Activated naive CD8-positive, alpha-beta T cell (primary cell): ENCODE data around the gene SERPINA5.

Experiments used
- H3K27ac Mint-ChIP-seq: one replicate; pipeline ENCODE4 v1.8.0; 2021; ENCODE audit warnings: mixed read lengths
- H3K27me3 Mint-ChIP-seq: one replicate; pipeline ENCODE4 v1.8.0; 2021; ENCODE audit warnings: mixed read lengths
- H3K36me3 Mint-ChIP-seq: one replicate; pipeline ENCODE4 v1.8.0; 2021; ENCODE audit warnings: mixed read lengths
- H3K4me1 Mint-ChIP-seq: one replicate; pipeline ENCODE4 v1.8.0; 2021; ENCODE audit warnings: low read depth, mixed read lengths
- H3K4me3 Mint-ChIP-seq: one replicate; pipeline ENCODE4 v1.8.0; 2021; ENCODE audit warnings: mild to moderate bottlenecking, mixed read lengths
- H3K9me3 Mint-ChIP-seq: one replicate; pipeline ENCODE4 v1.8.0; 2021; ENCODE audit warnings: low read depth, mixed read lengths

The SERPINA5 gene

GRCh38 chr14:94547151-94547680, 34.0 kb upstream of the SERPINA5 start:
- H3K36me3 Mint-ChIP-seq = no peaks in the 10 kb centered on the region
- no peak overlapping the region for H3K27ac Mint-ChIP-seq
- H3K27me3 Mint-ChIP-seq = peaks cover 12% of the 10 kb centered on the region
- H3K4me1 Mint-ChIP-seq = no peaks in the 10 kb centered on the region
- no peak overlapping the region for H3K4me3 Mint-ChIP-seq
- peaks cover 4% of the 10 kb centered on the region for H3K9me3 Mint-ChIP-seq

- Mint-ChIP-seq H3K27me3 (peaks cover 13% of the 10 kb centered on the region), H3K4me3 (no peak overlapping the region), H3K4me1 (no peaks in the 10 kb centered on the region), H3K36me3 (no peaks in the 10 kb centered on the region), H3K27ac (no peak overlapping the region), H3K9me3 (peaks cover 4% of the 10 kb centered on the region)
Measured at GRCh38 chr14:94547726-94548125, 33.5 kb upstream of the SERPINA5 start.

GRCh38 chr14:94548131-94548998, 32.9 kb upstream of the SERPINA5 start:
- H3K27me3 Mint-ChIP-seq = peaks cover 16% of the 10 kb centered on the region
- no peaks in the 10 kb centered on the region for H3K4me1 Mint-ChIP-seq
- H3K4me3 Mint-ChIP-seq = no peak overlapping the region
- H3K27ac Mint-ChIP-seq = no peak overlapping the region
- H3K9me3 Mint-ChIP-seq = peaks cover 4% of the 10 kb centered on the region
- H3K36me3 Mint-ChIP-seq = no peaks in the 10 kb centered on the region

- no peak overlapping the region for H3K27ac Mint-ChIP-seq
- H3K4me1 Mint-ChIP-seq = no peaks in the 10 kb centered on the region
- H3K27me3 Mint-ChIP-seq = peaks cover 19% of the 10 kb centered on the region
- no peaks in the 10 kb centered on the region for H3K36me3 Mint-ChIP-seq
- H3K9me3 Mint-ChIP-seq = peaks cover 6% of the 10 kb centered on the region
- H3K4me3 Mint-ChIP-seq = no peak overlapping the region
Measured at GRCh38 chr14:94548999-94549985, 31.9 kb upstream of the SERPINA5 start.

GRCh38 chr14:94550041-94550440, 31.2 kb upstream of the SERPINA5 start:
- Mint-ChIP-seq H3K4me3 (no peak overlapping the region), H3K9me3 (peaks cover 13% of the 10 kb centered on the region), H3K4me1 (no peaks in the 10 kb centered on the region), H3K27me3 (peaks cover 24% of the 10 kb centered on the region), H3K27ac (no peak overlapping the region), H3K36me3 (no peaks in the 10 kb centered on the region)

GRCh38 chr14:94555991-94556390, 25.2 kb upstream of the SERPINA5 start:
- H3K27ac Mint-ChIP-seq = no peak overlapping the region
- peaks cover 28% of the 10 kb centered on the region for H3K27me3 Mint-ChIP-seq
- H3K4me1 Mint-ChIP-seq = no peaks in the 10 kb centered on the region
- peaks cover 21% of the 10 kb centered on the region for H3K9me3 Mint-ChIP-seq
- H3K36me3 Mint-ChIP-seq = no peaks in the 10 kb centered on the region
- H3K4me3 Mint-ChIP-seq = no peak overlapping the region

GRCh38 chr14:94557327-94557726, 23.9 kb upstream of the SERPINA5 start:
- Mint-ChIP-seq H3K9me3 (peaks cover 21% of the 10 kb centered on the region), H3K4me1 (no peaks in the 10 kb centered on the region), H3K27ac (no peak overlapping the region), H3K4me3 (no peak overlapping the region), H3K36me3 (no peaks in the 10 kb centered on the region), H3K27me3 (peaks cover 24% of the 10 kb centered on the region)

GRCh38 chr14:94558842-94559241, 22.4 kb upstream of the SERPINA5 start:
- H3K4me1 Mint-ChIP-seq = no peaks in the 10 kb centered on the region
- no peak overlapping the region for H3K4me3 Mint-ChIP-seq
- H3K36me3 Mint-ChIP-seq = no peaks in the 10 kb centered on the region
- H3K9me3 Mint-ChIP-seq = peaks cover 21% of the 10 kb centered on the region
- H3K27me3 Mint-ChIP-seq = peaks cover 23% of the 10 kb centered on the region
- H3K27ac Mint-ChIP-seq = no peak overlapping the region

GRCh38 chr14:94559638-94560290, 21.5 kb upstream of the SERPINA5 start:
- Mint-ChIP-seq H3K4me3 (no peak overlapping the region), H3K9me3 (peaks cover 15% of the 10 kb centered on the region), H3K27ac (no peak overlapping the region), H3K4me1 (no peaks in the 10 kb centered on the region), H3K36me3 (no peaks in the 10 kb centered on the region), H3K27me3 (peaks cover 16% of the 10 kb centered on the region)

GRCh38 chr14:94560291-94560665, 20.9 kb upstream of the SERPINA5 start:
- peaks cover 10% of the 10 kb centered on the region for H3K9me3 Mint-ChIP-seq
- no peak overlapping the region for H3K27ac Mint-ChIP-seq
- no peak overlapping the region for H3K4me3 Mint-ChIP-seq
- H3K27me3 Mint-ChIP-seq = peaks cover 14% of the 10 kb centered on the region
- no peaks in the 10 kb centered on the region for H3K36me3 Mint-ChIP-seq
- no peaks in the 10 kb centered on the region for H3K4me1 Mint-ChIP-seq

- H3K36me3 Mint-ChIP-seq = no peaks in the 10 kb centered on the region
- no peak within 1 kb of the TSS for H3K27ac Mint-ChIP-seq
- no peaks in the 10 kb centered on the region for H3K4me1 Mint-ChIP-seq
- H3K27me3 Mint-ChIP-seq = peaks cover 12% of the 10 kb centered on the region
- H3K4me3 Mint-ChIP-seq = no peak within 1 kb of the TSS
- H3K9me3 Mint-ChIP-seq = peaks cover 8% of the 10 kb centered on the region
Measured at GRCh38 chr14:94560751-94561655, 20.2 kb upstream of the SERPINA5 start, which contains the start of gene SERPINA4. Gene SERPINA4, plus strand, starts transcription at chr14:94561442. Its CDS starts 2,041 bp downstream, at chr14:94563483.

GRCh38 chr14:94561656-94562010, 19.6 kb upstream of the SERPINA5 start:
- H3K9me3 Mint-ChIP-seq = peaks cover 8% of the 10 kb centered on the region
- H3K27me3 Mint-ChIP-seq = peaks cover 12% of the 10 kb centered on the region
- H3K27ac Mint-ChIP-seq = no peak overlapping the region
- H3K4me1 Mint-ChIP-seq = no peaks in the 10 kb centered on the region
- no peaks in the 10 kb centered on the region for H3K36me3 Mint-ChIP-seq
- H3K4me3 Mint-ChIP-seq = no peak overlapping the region

- Mint-ChIP-seq H3K9me3 (peaks cover 8% of the 10 kb centered on the region), H3K27ac (no peak overlapping the region), H3K4me3 (no peak overlapping the region), H3K4me1 (no peaks in the 10 kb centered on the region), H3K27me3 (peaks cover 12% of the 10 kb centered on the region), H3K36me3 (no peaks in the 10 kb centered on the region)
Measured at GRCh38 chr14:94562022-94562421, 19.2 kb upstream of the SERPINA5 start.
